Measurements from ENCODE around the gene LRRC4C. TPM values are rescaled to one million over a fixed set of nuclear protein-coding genes. Genes with fewer than 3 reads are reported as not detected.
"Not testable (repeated sequence)": the region's sequence is repeated elsewhere in the genome, so short reads cannot be mapped to it uniquely, and the experiment has no call there.

Gene LRRC4C
- total RNA-seq, 1 donor from 2014 or later = not detected

GRCh38 chr11:40716344-40717130 lies 742.9 kb downstream of the LRRC4C start:
- DNase-seq (ENCODE audit: low read depth, low spot score) = no peak

GRCh38 chr11:40713083-40713482 lies 746.4 kb downstream of the LRRC4C start:
- no peak for DNase-seq (ENCODE audit: low read depth, low spot score)

GRCh38 chr11:40701027-40701426 lies 758.4 kb downstream of the LRRC4C start:
- no peak for DNase-seq (ENCODE audit: low read depth, low spot score)

- DNase-seq (ENCODE audit: low read depth, low spot score) = no peak
Observed at GRCh38 chr11:40689823-40690222, 769.6 kb downstream of the LRRC4C start.

- no peak for DNase-seq (ENCODE audit: low read depth, low spot score)
Observed at GRCh38 chr11:40688369-40688768, 771.1 kb downstream of the LRRC4C start.

GRCh38 chr11:40686765-40687164 lies 772.7 kb downstream of the LRRC4C start:
- DNase-seq (ENCODE audit: low read depth, low spot score) = no peak

- DNase-seq (ENCODE audit: low read depth, low spot score) = no peak
Observed at GRCh38 chr11:40683010-40683409, 776.4 kb downstream of the LRRC4C start.

GRCh38 chr11:40679276-40679675 lies 780.2 kb downstream of the LRRC4C start:
- no peak for DNase-seq (ENCODE audit: low read depth, low spot score)

GRCh38 chr11:40647295-40647694 lies 812.2 kb downstream of the LRRC4C start:
- no peak for DNase-seq (ENCODE audit: low read depth, low spot score)

GRCh38 chr11:40642284-40642683 lies 817.2 kb downstream of the LRRC4C start:
- DNase-seq (ENCODE audit: low read depth, low spot score) = no peak

GRCh38 chr11:40619654-40620053 lies 839.8 kb downstream of the LRRC4C start:
- no peak for DNase-seq (ENCODE audit: low read depth, low spot score)

- no peak for DNase-seq (ENCODE audit: low read depth, low spot score)
Observed at GRCh38 chr11:40606800-40607199, 852.7 kb downstream of the LRRC4C start.

GRCh38 chr11:40602866-40603552 lies 856.4 kb downstream of the LRRC4C start:
- DNase-seq (ENCODE audit: low read depth, low spot score) = no peak

GRCh38 chr11:40597546-40598113 lies 861.8 kb downstream of the LRRC4C start:
- no peak for DNase-seq (ENCODE audit: low read depth, low spot score)

GRCh38 chr11:40573254-40573891 lies 886.1 kb downstream of the LRRC4C start:
- no peak for DNase-seq (ENCODE audit: low read depth, low spot score)

- DNase-seq (ENCODE audit: low read depth, low spot score) = no peak
Observed at GRCh38 chr11:40569947-40570531, 889.4 kb downstream of the LRRC4C start.

GRCh38 chr11:40567392-40567791 lies 892.1 kb downstream of the LRRC4C start:
- no peak for DNase-seq (ENCODE audit: low read depth, low spot score)

GRCh38 chr11:40544162-40544561 lies 915.3 kb downstream of the LRRC4C start:
- DNase-seq (ENCODE audit: low read depth, low spot score) = no peak

GRCh38 chr11:40542821-40543220 lies 916.6 kb downstream of the LRRC4C start:
- DNase-seq (ENCODE audit: low read depth, low spot score) = no peak

GRCh38 chr11:40537734-40538133 lies 921.7 kb downstream of the LRRC4C start:
- DNase-seq (ENCODE audit: low read depth, low spot score) = no peak

GRCh38 chr11:40522080-40522479 lies 937.4 kb downstream of the LRRC4C start:
- not testable (repeated sequence) for DNase-seq (ENCODE audit: low read depth, low spot score)

GRCh38 chr11:40517122-40517521 lies 942.3 kb downstream of the LRRC4C start:
- no peak for DNase-seq (ENCODE audit: low read depth, low spot score)

Data from pulmonary artery endothelial cell (primary cell).